Testis (tissue), 2 donors: ENCODE measurements around the gene LENG1.

ENCODE experiments used
- CTCF ChIP-seq, 3 experiments: fragments of 450-650 bp in 2 of 3; fragments of 200-600 bp in 1 of 3; sonication (generic) in 1 of 3; IDR thresholded peaks; one replicate each; pipeline ENCODE4 v1.5.1; 2016 to 2019; ENCODE audit warnings: antibody characterized with exemption in 3 of 3, mild to moderate bottlenecking in 2 of 3, moderate library complexity in 1 of 3
- POLR2A ChIP-seq: fragments of 450-650 bp; IDR thresholded peaks from one replicate; pipeline ENCODE4 v1.6.1; 2017; ENCODE audit warnings: antibody characterized with exemption, mild to moderate bottlenecking, moderate library complexity

DNA sequence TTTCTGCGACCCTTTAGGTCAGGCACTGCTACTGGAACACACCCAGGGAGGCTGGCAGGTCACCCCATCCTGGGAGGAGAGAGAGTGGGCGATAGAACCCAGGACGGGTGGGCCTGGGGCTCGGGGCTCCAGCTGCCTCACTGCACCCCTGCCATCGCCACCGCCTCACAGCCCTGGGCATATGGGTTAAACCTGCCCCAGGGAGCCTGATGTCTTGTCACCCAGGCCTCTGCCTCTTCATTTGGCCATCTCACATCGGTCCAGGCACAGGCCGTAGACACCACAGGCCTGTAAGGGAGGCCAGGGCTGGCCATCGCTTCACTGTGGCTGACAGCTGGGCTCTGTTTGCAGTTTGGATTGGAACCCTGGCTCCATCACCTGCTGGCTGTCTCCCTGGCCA, 33.8 kb downstream of the LENG1 start:
- no peak for TF ChIP-seq CTCF (IDR thresholded peaks at IDR 0.05)
- no peak for TF ChIP-seq POLR2A
